D341Med (cell line): ENCODE measurements around the gene CNP.
"Not testable (repeated sequence)": the region's sequence is repeated elsewhere in the genome, so short reads cannot be mapped to it uniquely, and the experiment has no call there.

Experiments
- DNase-seq: peaks from one replicate; pipeline ENCODE4 v3.0.0; 2012; ENCODE audit warnings: low spot score

Gene CNP

GRCh38 chr17:41966463-41967140, at the start of gene CNP:
TSS of gene CNP (plus strand) at chr17:41966795. CDS start at chr17:41966885, 90 bp downstream.
- peak; percentile 100 for DNase-seq

GRCh38 chr17:41917192-41917591, 49.4 kb upstream of the CNP start:
- no peak for DNase-seq

- DNase-seq, result peak; percentile 92
These were observed 48.8 kb upstream of the CNP start for GRCh38 chr17:41917679-41918313.

GRCh38 chr17:41918314-41919164, 48.1 kb upstream of the CNP start, which contains the start of gene ACLY:
TSS of gene ACLY (minus strand) at chr17:41918951. CDS start at chr17:41913873, 5,078 bp downstream.
- peak; percentile 99 for DNase-seq

GRCh38 chr17:41919165-41919817, 47.3 kb upstream of the CNP start:
- DNase-seq, result no peak

GRCh38 chr17:41919840-41920579, 46.6 kb upstream of the CNP start:
- no peak for DNase-seq

GRCh38 chr17:41920580-41920955, 46.0 kb upstream of the CNP start:
- DNase-seq, result no peak

- DNase-seq, result no peak
These were observed 40.5 kb upstream of the CNP start for GRCh38 chr17:41925991-41926590.

GRCh38 chr17:41928693-41929251, 37.8 kb upstream of the CNP start:
- no peak for DNase-seq

GRCh38 chr17:41930009-41930832, 36.4 kb upstream of the CNP start, which contains the start of gene ODAD4:
TSS of gene ODAD4 (plus strand) at chr17:41930617. CDS start at chr17:41930724, 107 bp downstream.
- DNase-seq, result peak; percentile 99

GRCh38 chr17:41930833-41931156, 35.8 kb upstream of the CNP start:
- DNase-seq, result not testable (repeated sequence)

- DNase-seq, result not testable (repeated sequence)
These were observed 34.9 kb upstream of the CNP start for GRCh38 chr17:41931715-41932114.

GRCh38 chr17:41932816-41933389, 33.7 kb upstream of the CNP start:
- no peak for DNase-seq

- DNase-seq, result no peak
These were observed 31.0 kb upstream of the CNP start for GRCh38 chr17:41935641-41936040.

GRCh38 chr17:41937970-41938954, 28.3 kb upstream of the CNP start:
- DNase-seq, result no peak

GRCh38 chr17:41939044-41939692, 27.4 kb upstream of the CNP start:
- DNase-seq, result peak; percentile 75

- no peak for DNase-seq
These were observed 26.9 kb upstream of the CNP start for GRCh38 chr17:41939693-41940090.

- no peak for DNase-seq
These were observed 25.4 kb upstream of the CNP start for GRCh38 chr17:41941168-41941567.
